Activated T-cell treated with anti-CD3 and anti-CD28 coated beads for 4 hours (primary cell): ENCODE results near the gene OR13D1.
"Not testable (repeated sequence)": the region's sequence is repeated elsewhere in the genome, so short reads cannot be mapped to it uniquely, and the experiment has no call there.

Experiments used
- DNase-seq: peaks from one replicate; pipeline ENCODE4 v3.0.0-alpha.2; 2020

The OR13D1 gene

GRCh38 chr9:104694218-104694617, at the start of gene OR13D1:
Gene OR13D1 (plus strand): TSS chr9:104694518. CDS start chr9:104694518, 0 bp downstream.
- DNase-seq: no peak

GRCh38 chr9:104658496-104659195, 35.7 kb upstream of the OR13D1 start:
- DNase-seq: no peak

GRCh38 chr9:104675611-104676010, 18.7 kb upstream of the OR13D1 start:
- no peak for DNase-seq

GRCh38 chr9:104682642-104683041, 11.7 kb upstream of the OR13D1 start:
- DNase-seq: no peak

- no peak for DNase-seq
Observed at GRCh38 chr9:104686081-104686480, 8.2 kb upstream of the OR13D1 start.

GRCh38 chr9:104700306-104700705, 6.0 kb downstream of the OR13D1 start:
- no peak for DNase-seq

- DNase-seq: not testable (repeated sequence)
Observed at GRCh38 chr9:104708737-104709136, 14.4 kb downstream of the OR13D1 start.

- no peak for DNase-seq
Observed at GRCh38 chr9:104711604-104712003, 17.3 kb downstream of the OR13D1 start.

GRCh38 chr9:104725014-104725413, 30.7 kb downstream of the OR13D1 start:
- DNase-seq: no peak

GRCh38 chr9:104738452-104738851, 44.1 kb downstream of the OR13D1 start:
- no peak for DNase-seq

GRCh38 chr9:104740621-104741020, 46.3 kb downstream of the OR13D1 start:
- DNase-seq: no peak

- peak; percentile 13 for DNase-seq
Observed at GRCh38 chr9:104743376-104743985, 49.2 kb downstream of the OR13D1 start.
